IPS-18a (cell line): ENCODE results near the gene FAM171A1.

Experiments used
- H3K27ac ChIP-seq: one replicate; pipeline ENCODE4 v1.5.1; 2013; ENCODE audit warnings: low read length
- H3K27me3 ChIP-seq: one replicate; pipeline ENCODE4 v1.6.1; 2013; ENCODE audit warnings: mild to moderate bottlenecking, low read length; ENCODE audit not compliant: control insufficient read depth, insufficient read depth
- H3K36me3 ChIP-seq: one replicate; pipeline ENCODE4 v1.6.1; 2013; ENCODE audit warnings: low read depth, low read length; ENCODE audit not compliant: control insufficient read depth
- H3K4me1 ChIP-seq: one replicate; pipeline ENCODE4 v1.6.1; 2013; ENCODE audit warnings: low read depth, low read length; ENCODE audit not compliant: control insufficient read depth
- H3K4me3 ChIP-seq: one replicate; pipeline ENCODE4 v1.5.1; 2013; ENCODE audit warnings: low read length
- H3K9ac ChIP-seq: one replicate; pipeline ENCODE4 v1.6.1; 2013; ENCODE audit warnings: mild to moderate bottlenecking, low read length, moderate library complexity
- H3K9me3 ChIP-seq: one replicate; pipeline ENCODE4 v1.6.1; 2013; ENCODE audit warnings: low read depth, low read length; ENCODE audit not compliant: control insufficient read depth

The FAM171A1 gene

DNA sequence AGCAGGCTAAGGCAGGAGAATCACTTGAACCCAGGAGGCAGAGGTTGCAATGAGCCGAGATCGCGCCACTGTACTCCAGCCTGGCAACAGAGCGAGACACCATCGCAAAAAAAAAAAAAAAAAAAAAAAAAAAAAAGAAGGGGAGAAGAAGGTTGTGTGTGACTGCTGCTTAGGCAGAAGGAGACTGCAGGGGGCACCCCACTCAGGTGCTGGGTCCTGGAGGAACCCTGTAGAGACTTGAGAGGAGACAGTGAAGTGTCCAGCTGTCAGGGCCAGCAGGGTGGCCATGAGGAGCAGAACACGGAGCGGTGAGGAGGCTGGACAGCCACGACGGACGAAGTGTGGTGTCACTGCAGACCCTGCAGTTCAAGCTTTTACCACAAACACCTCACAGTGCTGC is 103.6 kb downstream of the FAM171A1 start:
- Histone ChIP-seq H3K9ac (no peak overlapping the region), H3K4me3 (no peak overlapping the region), H3K4me1 (no peaks in the 10 kb centered on the region), H3K27me3 (no peaks in the 10 kb centered on the region), H3K36me3 (peaks cover 3% of the 10 kb centered on the region), H3K27ac (no peak overlapping the region), H3K9me3 (no peaks in the 10 kb centered on the region)

DNA sequence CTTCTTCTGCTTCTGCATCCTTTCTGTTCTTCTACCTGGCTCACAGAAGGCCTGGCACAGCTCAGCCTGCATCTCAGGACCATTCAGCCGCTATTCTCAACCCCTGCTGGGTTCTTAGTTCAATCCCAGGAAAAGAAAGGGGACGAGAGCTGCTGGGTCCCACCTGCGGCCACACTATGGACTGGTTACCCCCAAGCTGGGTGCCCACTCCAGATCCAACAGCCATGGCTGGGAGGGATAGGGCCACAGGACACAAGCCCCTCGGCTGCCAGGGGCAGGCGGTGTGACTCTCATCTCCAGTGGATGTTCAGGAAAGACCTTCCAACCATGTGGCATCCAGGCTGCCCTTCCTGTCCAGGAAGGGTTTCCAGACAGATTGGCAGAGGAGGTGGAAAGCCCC is 105.0 kb downstream of the FAM171A1 start:
- Histone ChIP-seq H3K27ac (no peak overlapping the region), H3K9me3 (no peaks in the 10 kb centered on the region), H3K36me3 (peaks cover 3% of the 10 kb centered on the region), H3K4me3 (no peak overlapping the region), H3K27me3 (no peaks in the 10 kb centered on the region), H3K9ac (no peak overlapping the region), H3K4me1 (no peaks in the 10 kb centered on the region)

DNA sequence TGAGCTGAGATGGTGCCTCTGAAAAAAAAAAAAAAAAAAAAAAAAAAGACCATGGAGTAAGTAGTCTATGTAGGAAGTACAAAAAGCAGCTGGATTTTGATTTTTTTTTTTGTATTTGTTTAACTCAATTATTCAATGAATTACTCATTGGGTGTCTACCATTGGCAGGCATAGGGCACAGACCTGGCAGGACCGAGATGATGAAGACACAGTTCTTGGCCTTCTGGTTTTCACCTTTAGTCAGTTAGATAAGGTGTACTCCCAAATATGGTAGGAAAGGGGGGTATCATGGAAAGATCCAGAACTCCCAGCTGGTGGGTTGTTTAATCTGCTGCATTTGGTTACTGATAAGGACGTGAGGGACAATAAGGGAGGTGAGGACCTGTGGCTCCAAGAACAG is 105.5 kb downstream of the FAM171A1 start:
- no peak overlapping the region for H3K9ac ChIP-seq
- no peaks in the 10 kb centered on the region for H3K27me3 ChIP-seq
- H3K36me3 ChIP-seq: peaks cover 3% of the 10 kb centered on the region

DNA sequence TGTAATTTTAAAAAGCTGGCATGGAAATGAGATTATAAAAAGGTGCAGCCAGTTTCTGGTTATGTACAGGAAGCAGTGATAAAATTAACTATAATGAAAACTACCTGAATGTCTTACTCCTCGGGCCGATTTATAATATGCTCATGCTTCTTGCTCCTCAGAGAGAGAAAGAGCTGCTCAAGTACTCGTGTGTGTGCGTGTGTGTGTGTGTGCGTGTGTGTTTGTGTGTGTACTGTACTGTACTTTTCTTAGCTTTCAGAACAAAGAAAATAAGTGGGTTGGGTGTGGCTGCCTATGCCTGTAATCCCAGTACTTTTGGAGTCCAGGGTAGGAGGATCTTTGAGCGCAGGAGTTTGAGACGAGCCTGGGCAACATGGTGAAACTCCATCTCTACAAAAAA is 106.0 kb downstream of the FAM171A1 start:
- Histone ChIP-seq H3K27ac (no peak overlapping the region), H3K27me3 (no peaks in the 10 kb centered on the region), H3K4me3 (no peak overlapping the region), H3K9me3 (no peaks in the 10 kb centered on the region), H3K9ac (no peak overlapping the region), H3K4me1 (no peaks in the 10 kb centered on the region), H3K36me3 (peaks cover 3% of the 10 kb centered on the region)

More for the DNA sequence above, 105.5 kb downstream of the FAM171A1 start:
- Histone ChIP-seq H3K4me3 (no peak overlapping the region), H3K27ac (no peak overlapping the region), H3K4me1 (no peaks in the 10 kb centered on the region), H3K9me3 (no peaks in the 10 kb centered on the region)

DNA sequence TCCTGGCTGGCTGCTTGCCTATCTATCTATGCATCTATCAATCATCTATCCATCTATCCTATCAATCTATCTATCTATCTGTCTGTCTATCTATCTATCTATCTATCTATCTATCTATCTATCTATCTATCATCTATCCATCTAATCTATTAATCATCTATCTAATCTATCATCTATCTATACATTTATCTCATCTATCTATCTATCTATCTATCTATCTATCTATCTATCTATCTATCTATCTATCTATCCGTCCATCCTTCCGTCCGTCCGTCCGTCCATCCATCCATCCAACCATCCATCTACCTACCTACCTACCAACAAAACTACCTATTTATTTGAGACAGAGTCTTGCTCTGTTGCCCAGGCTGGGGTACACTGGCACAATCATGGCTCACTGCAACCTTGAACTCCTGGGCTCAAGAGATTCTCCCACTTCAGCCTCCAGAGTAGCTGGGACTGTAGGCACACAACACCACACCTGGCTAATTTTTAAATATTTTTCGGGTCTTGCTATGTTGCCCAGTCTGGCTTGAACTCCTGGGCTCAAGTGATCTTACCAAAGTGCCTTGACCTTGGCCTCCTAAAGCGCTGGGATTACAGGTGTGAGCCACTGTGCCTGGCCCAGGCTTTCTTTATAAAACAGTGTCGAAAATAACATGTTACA is 107.3 kb downstream of the FAM171A1 start:
- Histone ChIP-seq H3K9ac (no peak overlapping the region), H3K36me3 (no peaks in the 10 kb centered on the region), H3K27ac (no peak overlapping the region), H3K4me3 (no peak overlapping the region), H3K4me1 (no peaks in the 10 kb centered on the region), H3K27me3 (no peaks in the 10 kb centered on the region), H3K9me3 (no peaks in the 10 kb centered on the region)

DNA sequence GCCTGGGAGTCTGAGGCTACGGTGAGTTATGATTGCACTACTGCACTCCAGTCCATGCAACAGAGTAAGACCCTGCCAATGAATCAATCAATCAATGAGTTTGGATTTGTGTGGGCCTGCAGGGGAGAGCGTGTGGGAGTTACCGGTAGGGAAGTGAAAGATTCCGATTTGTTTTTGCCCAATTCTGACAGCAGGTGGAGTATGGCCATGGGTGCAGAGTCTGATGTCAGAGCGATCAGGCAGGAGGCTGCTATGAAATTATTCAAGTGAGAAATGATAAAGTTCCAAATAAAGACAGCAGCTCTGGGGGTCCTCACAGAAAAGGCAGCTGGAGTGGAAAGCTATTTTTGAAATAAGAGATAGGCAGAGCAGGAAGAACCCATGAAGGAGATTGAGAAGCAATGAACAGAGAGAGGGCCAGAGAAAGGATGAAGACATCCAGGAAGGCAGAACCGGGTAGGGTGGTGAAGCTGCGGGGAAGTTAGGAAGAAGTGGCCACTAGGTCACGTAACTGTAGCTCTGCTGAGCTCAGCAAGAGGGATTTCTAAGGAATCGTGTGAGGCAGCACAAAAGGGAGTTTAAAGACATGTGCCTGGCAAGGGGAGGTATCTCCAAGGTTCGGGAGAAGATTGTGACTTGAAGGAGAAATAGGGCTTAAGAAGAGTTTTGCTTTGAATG is 108.9 kb downstream of the FAM171A1 start:
- no peaks in the 10 kb centered on the region for H3K9me3 ChIP-seq
- H3K27me3 ChIP-seq: no peaks in the 10 kb centered on the region
- H3K9ac ChIP-seq: no peak overlapping the region
- no peaks in the 10 kb centered on the region for H3K4me1 ChIP-seq
- H3K27ac ChIP-seq: no peak overlapping the region
- H3K4me3 ChIP-seq: no peak overlapping the region
- no peaks in the 10 kb centered on the region for H3K36me3 ChIP-seq

DNA sequence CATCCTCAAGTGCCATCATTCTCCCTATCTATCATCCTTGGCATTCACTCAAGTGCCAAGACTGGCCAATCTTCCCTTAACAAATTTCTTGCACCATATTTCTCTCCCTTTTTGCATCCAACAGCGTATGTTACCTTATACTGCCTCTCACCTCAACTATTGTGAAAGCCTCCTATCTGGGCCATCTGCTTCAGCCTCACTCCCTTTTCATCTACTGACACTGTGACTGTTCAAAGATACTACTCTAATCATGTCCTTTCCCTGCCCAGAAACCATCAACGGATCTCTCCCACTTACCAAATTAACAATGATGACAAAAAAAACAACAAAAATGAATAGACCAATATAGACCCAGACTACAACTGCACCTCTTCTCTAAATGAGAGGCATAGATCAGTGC is 112.0 kb downstream of the FAM171A1 start:
- no peaks in the 10 kb centered on the region for H3K9me3 ChIP-seq
- H3K4me1 ChIP-seq: peaks cover 17% of the 10 kb centered on the region
- no peaks in the 10 kb centered on the region for H3K27me3 ChIP-seq
- no peak overlapping the region for H3K9ac ChIP-seq
- no peak overlapping the region for H3K4me3 ChIP-seq
- H3K27ac ChIP-seq: no peak overlapping the region
- H3K36me3 ChIP-seq: no peaks in the 10 kb centered on the region

DNA sequence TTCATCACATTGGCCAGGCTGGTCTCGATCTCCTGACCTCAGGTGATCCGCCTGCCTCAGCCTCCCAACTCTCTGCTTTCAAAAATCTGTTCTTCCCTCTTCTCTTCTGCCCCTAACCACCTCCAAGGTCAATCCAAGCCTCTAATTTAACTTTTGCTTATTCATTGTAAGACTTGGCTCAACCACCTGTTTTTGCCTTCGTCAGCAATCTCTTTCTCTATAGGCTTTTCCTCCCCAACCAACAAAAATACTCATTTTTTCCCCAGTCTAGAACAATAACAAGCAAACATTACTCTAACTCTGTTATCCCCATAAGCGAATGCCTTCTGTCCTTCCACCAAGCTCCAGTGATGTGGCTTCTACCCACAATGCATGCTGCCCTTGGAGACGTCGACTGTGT is 112.8 kb downstream of the FAM171A1 start:
- peaks cover 17% of the 10 kb centered on the region for H3K4me1 ChIP-seq
- H3K27me3 ChIP-seq: no peaks in the 10 kb centered on the region
- no peak overlapping the region for H3K4me3 ChIP-seq
- no peaks in the 10 kb centered on the region for H3K9me3 ChIP-seq
- no peak overlapping the region for H3K27ac ChIP-seq
- H3K9ac ChIP-seq: no peak overlapping the region
- H3K36me3 ChIP-seq: no peaks in the 10 kb centered on the region

DNA sequence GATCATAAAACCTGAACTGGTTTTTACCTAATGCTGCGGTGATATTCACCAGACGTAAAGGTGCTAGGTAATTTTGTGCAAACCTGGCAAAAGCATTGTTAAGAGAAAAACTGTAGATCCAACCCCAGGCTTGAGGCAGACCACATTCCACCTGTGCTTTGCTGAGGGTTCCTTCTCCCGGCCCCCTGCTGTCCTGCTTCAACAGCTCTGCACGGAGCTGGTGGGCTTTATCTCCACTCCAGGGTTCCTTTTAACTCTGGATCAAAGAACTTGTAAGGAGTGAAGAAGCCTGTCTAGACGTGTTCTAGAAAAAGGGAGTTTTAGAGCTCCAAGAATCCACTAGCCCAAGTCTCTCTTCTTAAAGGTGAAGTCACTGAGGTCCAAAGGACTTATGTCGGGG is 115.1 kb downstream of the FAM171A1 start:
- H3K9me3 ChIP-seq: no peaks in the 10 kb centered on the region
- no peak overlapping the region for H3K27ac ChIP-seq
- no peaks in the 10 kb centered on the region for H3K36me3 ChIP-seq
- H3K4me3 ChIP-seq: no peak overlapping the region
- H3K4me1 ChIP-seq: peaks cover 17% of the 10 kb centered on the region
- H3K9ac ChIP-seq: no peak overlapping the region
- H3K27me3 ChIP-seq: no peaks in the 10 kb centered on the region

DNA sequence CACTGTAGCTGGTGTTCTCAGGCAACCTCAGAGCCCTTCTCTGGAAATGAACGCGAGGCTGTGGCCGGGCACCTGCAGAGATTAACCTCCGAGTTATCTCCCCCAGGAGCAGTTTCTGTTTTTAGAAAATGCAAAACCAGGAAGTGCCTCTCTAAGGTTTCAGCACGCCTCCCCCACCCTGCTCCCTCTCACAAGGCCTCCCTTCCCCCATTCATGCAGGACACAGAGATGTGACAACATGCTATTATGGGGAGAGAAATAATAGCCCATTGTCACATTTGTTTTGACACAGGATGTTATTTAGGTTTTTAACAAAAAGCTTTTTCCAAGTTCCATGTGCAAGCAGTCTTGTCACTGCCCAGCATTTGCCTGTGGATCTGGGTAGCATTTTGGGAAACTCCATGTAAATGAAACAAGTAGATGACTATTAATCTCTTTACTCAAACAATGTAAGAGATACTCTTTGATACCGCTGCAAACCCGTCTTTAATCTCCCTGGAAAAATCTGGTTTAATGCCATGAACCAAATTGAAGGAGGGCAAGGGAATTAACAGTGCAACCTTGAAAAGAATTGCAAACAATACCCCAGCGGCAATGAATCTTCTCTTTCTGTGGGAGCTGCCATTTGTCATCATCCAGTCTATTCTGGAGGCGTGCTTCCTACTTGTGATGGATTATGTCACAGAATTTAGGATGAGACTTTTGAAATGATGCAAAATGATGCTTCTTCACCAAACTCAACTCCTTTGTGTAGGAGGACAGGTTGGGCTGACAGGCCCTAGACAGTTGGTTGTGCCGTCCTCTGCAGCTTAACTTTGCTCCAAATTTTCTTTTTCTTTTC is 116.1 kb downstream of the FAM171A1 start:
- H3K36me3 ChIP-seq: no peaks in the 10 kb centered on the region
- no peaks in the 10 kb centered on the region for H3K9me3 ChIP-seq
- no peak overlapping the region for H3K9ac ChIP-seq
- peak overlapping the region; percentile 12 for H3K4me3 ChIP-seq
- H3K27ac ChIP-seq: no peak overlapping the region
- H3K27me3 ChIP-seq: no peaks in the 10 kb centered on the region
- H3K4me1 ChIP-seq: peaks cover 17% of the 10 kb centered on the region

DNA sequence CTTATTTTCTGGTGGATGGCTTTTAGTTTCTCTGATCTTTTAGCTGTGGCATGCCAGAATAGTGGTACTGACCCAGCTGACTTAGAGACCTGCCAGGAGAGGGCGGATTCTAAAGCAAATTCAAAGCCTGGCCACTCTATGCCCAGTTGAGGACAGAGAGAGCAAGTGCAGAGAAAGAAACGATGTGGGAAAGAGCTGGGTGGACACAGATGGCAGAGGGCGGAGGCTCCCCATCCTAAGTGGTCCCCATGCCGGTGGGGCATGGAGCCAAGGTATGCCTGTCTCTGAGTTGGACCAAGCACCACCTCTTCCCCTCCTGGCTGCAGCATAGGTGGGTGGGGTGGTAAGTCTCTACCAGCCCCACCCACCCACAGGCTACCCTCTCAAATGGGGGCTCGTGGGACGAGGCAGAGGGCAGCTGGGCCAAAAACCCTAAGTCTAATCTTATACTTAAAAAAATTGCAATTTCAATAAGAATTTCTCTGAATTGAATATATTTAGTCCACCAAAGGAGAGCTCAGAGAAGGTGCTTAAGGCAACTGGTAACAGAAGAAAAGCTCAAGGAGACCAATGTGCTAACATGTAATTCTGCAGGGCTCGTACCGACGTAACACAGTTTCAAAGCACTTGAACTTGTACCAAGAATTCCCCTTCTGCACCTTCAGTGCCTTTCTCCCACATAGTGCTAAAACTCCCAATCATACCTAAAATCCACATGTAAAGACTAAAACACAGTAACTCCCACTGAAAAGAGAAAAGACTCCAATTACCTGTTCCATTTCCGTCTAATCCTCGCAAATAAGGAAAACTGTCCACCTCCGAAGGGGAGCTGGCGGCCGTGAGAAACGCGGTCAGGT is 116.9 kb downstream of the FAM171A1 start:
- Histone ChIP-seq H3K27me3 (no peaks in the 10 kb centered on the region), H3K27ac (no peak overlapping the region), H3K4me1 (peaks cover 17% of the 10 kb centered on the region), H3K4me3 (no peak overlapping the region), H3K9me3 (no peaks in the 10 kb centered on the region), H3K9ac (no peak overlapping the region), H3K36me3 (no peaks in the 10 kb centered on the region)
